Activated CD4-positive, CD25-positive, alpha-beta regulatory T cell treated with anti-CD3 and anti-CD28 coated beads, Interleukin-2, amount 50 U/mL, for 72 hours (primary cell): ENCODE results near the gene HIGD1B.

Experiments
- DNase-seq: peaks from one replicate; pipeline ENCODE4 v3.0.0; 2021

Gene HIGD1B

DNA sequence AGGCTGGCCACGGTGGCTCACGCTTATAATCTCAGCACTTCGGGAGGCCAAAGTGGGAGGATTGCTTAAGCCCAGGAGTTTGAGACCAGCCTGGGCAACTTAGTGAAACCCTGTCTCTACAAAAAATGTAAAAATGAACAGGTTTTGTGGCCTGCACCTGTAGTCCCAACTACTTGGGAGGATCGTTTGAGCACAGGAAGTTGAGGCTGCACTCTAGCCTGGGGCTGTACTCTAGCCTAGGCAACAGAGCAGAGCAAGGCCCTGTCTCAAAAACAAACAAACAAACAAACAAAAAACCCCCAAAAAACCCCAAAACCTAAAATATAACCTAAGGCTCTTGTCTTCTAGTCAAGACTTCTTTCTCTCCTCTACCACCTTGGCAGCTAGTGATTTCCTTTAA, 7.4 kb upstream of the HIGD1B start:
- no peak for DNase-seq

DNA sequence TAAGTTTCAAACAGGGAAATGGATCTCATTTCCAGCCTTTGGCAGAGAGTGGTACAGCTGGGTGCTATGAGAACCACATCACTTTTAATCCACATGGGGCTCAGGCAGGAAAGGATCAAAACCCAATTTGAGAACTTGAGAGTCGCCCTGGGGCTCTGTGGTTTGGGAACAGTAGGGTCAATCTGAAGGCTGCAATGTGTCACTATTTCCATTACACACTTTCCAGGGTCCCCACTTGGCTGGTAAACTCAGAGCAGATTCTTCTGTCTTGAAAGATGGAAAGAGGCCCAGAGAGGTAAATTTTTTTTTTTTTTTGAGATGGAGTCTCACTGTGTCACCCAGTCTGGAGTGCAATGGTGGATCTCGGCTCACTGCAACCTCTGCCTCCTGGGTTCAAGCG, 6.7 kb upstream of the HIGD1B start:
- no peak for DNase-seq

DNA sequence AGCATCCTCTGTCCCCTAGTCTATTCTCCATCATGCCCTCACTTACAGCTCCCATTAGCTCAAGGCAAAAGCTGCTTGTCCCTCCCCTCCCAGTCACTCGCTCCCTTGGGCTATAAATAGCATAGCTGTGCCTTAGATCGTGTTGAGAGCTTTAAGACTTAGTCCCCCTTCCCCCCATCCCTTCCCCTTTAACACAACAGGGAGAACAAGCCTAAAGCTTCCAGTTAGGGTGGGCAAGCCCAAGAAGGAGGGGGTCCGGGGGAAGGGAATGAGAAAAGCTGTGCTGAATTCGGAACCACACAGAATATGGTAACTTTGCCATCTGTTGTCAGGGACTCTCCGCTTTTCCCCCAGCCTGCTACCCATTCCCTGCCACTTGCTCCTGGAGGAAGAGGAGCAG, 4.9 kb upstream of the HIGD1B start:
- no peak for DNase-seq

DNA sequence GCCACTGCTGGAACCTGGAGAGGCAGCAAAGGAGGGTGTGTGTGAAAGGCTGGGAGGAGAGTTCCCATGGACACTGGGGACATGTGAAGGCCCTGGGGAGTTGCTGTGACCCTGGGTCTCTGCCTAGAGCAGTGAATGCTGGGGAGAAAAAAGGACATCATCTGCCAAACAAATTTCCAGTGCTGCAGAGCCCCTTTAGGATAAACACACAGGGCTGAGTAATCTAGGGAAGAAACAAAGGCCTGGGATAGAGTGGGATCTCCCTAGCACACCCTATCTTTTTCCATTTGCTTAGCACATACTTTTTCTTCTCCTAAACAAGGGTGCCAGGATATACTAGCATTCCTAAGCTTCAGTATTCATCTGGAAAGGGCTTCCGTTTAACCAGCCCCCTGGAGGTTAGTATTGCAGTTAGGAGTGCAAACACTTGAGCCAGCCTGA, 3.3 kb upstream of the HIGD1B start:
- DNase-seq, result no peak

DNA sequence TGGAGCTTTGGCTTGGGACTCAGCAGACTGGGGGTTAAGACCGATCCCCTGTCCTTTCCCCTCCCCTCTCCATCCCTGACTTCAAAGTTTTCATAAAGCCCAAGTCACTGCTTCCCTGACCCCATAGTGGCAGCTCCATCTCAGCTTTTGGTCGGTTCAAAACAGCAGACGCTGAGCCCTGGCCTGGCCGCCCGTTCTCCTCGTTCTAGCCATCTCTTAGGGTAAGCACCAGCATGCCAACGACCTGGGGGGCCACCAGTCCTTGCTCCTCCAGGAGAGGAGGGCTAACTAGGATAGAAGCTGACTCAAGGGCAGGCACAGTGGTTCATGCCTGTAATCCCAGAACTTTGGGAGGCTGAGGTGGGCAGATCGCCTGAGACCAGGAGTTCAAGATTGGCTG, 1.5 kb upstream of the HIGD1B start:
- no peak for DNase-seq

DNA sequence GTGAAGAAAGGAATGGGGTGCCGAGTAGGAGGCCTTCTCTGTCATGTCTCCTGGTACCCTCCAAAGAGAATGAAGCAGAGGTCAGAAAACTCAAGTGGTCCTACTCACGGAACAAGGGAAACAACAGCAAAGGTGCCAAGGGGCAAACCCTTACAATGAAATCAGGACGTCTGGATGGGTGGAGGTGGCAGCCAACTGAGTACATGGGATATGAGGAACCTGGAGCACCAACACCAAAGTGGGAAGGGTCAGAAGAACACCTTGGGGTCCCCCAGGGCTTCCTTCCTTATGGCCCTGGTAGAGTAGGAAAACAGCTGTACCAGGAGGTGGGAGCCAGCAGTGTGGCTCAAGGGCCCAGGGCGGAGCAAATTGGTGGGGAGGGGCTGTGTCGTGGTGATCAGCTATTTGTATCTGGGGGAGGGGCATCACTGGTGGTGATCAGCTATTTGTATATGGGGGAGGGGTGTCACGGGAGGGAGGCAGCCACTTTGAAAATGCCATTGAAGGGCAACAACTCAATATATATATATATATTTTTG, 643 bp downstream of the HIGD1B start:
- DNase-seq, result no peak

DNA sequence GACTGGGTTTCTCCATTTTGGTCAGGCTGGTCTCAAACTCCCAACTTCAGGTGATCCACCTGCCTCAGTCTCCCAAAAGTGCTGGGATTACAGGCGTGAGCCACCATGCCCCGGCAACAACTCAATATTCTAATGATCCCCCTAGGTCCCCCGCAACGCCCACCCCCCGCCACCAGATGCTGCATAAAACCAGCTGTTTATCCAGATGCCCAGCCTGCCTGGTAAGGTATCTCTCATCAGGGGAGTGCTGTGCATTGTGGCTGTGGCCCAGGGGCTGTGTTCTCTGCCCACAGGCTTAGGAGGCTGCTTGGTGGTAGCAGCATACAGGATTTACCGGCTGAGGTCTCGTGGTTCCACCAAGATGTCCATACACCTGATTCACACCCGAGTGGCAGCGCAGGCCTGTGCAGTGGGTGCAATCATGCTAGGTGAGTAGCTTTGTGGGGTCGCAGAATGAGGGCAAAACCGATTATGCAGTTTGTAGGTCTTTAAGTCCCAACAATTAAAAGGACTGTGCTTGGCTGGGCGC, 1.3 kb downstream of the HIGD1B start:
- no peak for DNase-seq

DNA sequence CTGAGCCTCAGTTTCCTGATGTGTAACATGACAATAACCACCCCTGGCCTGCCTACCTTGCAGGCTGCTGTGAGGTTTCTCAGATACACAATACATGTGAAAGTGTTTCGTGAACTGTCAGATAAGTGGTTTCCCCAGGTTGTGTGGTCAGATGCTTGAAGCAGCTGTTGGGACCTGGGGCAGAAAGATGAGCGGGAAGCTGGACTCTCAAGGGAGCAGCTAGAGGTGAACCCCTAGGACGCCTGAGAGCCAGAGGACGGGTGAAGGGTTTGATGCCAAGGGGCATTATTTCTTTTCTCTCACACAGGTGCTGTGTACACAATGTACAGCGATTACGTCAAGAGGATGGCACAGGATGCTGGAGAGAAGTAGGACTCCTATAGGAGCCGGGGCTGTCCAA, 2.3 kb downstream of the HIGD1B start:
- no peak for DNase-seq

DNA sequence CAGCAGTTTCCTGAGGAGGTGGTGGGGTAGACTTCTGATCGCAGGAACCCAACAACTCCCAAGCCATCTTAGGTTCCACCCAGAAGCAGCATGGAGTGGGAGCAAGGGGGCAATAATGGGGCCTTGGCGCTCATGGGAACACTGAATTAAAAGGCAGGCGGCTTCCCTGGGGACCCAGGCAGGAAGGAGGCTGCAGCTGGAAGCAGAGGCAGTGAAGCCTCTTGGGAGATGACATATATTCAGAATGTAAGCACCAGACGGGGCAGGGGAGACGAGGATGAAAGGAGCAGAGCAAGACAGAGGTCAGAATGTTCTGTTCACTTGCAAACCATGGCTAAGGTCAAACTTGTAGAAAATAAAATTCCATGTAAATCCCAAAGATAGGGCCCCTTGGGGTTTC, 2.9 kb downstream of the HIGD1B start:
- DNase-seq, result no peak

DNA sequence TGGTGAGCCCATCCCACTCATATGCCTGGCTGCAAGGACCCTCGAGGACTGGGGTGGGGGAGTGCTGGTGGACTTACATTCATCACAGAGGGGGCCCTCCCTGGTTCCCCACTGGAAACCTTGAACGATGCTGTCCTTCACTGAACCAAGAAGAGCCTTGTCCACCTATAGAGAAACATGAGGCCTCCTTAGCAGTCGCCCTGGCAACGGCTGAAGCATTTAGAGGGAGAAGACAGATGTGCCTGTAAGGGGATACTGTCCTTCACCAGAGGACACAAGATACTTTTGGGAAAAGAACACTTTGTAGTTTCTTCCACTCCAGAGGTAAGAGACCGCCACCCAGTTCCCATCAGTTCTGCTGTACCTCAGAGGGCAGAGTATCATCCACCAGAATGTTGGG, 6.5 kb downstream of the HIGD1B start:
- DNase-seq, result no peak

DNA sequence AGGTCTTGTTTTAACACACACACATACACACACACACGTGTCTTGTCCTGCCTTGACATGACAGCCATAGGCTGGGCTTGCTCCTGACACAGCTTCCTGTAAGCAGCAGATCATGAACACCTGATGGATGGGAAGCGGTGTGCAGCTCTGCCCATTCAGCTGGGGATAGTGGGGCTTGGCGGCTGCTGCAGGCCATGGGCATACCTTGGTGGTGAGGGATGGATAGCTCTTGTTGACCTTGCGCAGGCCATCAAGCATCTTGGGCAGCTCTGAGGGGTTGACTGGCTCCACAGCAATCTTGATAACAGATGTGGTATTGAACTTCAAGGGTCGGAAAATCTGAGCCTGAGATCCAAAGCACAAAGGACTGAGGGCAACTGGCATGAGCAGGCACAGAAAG, 12.0 kb downstream of the HIGD1B start:
- no peak for DNase-seq

DNA sequence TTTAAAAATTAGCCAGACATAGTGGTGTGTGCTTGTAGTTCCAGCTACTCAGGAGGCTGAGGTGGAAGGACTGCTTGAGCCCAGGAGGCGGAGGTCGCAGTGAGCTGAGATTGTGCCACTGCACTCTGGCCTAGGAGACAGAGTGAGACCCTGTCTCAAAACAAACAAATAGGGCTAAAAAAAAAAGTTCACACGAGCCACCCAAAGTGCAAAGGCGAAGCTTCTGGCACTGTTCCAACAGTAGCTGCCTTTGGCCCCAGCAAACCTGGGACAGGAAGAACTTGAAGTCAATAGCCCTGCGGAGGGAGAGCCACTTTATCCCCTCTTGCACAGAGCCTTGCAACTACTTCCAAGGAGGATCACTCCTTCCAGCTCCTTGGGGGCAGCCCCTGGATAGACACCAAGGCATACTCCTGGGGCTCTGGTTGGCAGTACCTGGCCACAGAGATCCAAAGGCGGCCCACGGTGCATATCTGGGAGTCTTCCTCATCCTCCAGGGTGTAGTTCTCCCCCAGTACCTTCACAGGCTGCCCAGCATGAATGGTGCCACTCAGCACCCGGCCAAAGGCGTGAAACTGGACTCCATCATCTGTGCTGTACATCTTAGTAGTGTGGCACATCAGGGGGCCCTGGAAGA, 14.7 kb downstream of the HIGD1B start:
- no peak for DNase-seq

DNA sequence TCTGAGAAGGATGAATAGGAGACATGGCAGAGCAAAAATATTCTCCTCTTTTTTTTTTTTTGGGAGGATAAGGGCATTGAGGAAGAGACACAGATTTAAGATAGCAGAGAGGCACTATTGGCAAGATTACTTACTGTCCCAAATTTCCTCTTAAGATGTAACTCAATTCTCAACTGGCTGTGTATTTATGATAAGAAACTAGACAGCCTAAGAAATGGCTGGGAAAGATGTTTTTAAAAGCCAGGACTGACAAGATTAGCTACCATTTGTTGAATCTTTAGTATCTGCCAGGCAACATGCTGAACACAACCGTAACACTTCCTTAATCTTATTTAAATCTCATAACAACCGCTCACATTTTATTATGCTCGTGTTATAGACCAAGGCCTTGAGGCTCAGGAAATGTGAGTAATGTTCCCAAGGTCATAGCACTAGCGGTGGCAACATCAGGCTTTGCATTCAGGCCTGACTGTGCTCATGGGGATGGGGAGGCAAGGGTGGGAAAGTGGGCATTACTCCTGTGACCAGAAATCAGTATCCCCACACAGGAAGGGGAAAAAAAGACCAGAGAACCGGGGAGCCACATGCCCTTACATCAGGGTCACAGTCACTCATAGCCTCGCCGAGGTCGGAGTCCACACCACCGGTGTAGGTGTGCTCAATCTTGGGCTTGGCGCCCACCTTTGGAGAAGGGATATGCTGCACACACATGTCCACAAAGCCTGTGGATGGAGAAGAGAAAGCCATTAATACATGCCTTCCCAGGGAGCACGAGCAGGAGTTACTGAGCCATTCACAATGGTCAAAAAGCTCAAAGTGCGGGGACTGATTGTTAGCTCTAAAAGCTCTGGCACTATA, 15.6 kb downstream of the HIGD1B start:
- DNase-seq, result no peak

DNA sequence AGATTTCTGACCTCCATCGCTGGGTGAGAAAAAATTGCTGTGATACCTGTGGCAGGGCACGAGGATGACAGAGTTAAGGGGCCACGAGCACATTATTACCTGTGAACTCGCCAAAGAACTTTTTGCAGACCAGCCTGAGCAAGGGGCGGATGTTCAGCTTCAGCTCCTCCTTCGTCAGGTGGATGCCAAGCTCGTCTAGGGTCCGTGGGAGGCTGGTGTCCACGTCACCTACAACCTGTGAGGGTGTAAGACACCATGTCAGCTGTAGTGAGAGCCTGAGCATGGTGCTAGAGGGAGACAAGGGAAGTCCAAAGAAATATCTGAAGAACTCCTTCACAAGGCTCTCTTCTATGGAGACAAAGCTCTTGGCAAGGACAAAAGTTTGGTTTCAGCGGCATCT, 17.1 kb downstream of the HIGD1B start:
- no peak for DNase-seq

DNA sequence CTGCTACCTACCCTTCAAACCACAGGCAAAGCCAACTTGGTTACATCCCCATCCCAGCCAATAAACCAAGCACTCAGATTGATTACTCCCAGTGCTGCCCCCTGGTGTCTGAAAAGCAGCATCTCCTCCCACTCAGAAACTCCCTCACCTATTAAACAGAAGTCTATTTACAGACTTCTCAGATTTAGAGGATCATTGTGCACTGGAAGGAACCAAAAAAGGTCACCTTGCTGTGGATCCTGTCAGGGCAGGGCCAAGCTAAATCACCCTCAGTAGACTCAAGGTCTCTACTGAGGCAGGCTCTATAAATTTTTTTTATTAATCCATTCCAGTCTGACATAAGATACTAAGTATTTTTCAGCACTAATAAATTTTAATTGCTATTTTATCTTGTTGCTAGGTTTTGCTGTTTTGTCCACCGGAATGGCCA, 17.6 kb downstream of the HIGD1B start:
- peak; percentile 65 for DNase-seq

DNA sequence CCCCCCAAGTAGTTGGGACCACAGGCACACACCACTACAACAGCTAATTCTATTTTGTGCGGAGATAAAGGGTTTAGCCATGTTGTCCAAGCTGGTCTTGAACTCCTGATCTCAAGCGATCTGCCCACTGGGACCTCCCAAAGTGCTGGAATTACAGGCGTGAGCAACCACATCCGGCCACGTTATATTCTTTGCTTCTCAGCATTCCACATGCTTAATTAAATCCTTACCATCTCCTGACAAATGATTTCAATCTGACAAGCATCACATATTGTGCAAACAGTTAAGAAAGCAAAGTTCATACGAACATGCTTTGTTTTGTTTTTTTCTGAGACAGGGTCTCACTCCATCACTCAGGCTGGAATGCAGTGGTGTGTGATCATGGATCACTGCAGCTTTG, 18.2 kb downstream of the HIGD1B start:
- DNase-seq, result no peak

DNA sequence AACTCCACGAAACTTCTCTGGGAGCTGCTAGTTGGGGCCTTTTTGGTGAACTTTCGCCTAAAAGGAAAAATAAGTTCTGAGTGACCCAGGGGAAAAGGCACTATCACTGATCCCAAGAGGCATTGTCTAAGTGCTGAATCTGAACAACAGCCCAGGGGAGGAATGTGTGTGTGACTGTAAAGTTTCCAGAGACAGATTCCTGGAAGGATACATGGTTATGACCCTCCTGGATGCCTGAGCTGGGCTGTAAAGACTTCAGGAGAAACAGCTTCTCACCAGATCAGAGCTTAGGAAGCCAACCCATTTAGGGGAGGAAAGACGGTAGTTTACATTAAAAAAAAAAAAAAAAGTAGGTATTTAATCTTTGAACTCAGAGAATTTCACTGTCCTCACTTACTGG, 20.2 kb downstream of the HIGD1B start:
- DNase-seq, result no peak

DNA sequence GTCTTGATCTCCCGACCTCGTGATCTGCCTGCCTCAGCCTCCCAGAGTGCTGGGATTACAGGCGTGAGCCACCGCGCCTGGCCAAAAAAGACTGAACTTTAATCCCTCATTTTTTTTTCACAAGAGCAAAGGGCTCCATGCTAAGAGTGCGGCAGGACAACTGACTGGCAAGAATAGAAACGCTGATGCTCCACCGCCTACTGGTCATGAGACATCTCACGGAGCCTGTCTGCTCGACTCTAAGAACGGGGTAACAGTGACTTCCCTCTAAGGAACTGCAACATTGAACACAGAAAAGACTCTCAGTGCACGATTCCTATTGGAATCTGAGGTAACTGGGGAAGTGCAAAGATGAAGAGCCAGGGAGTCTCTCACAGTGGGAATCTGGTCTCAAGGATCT, 23.9 kb downstream of the HIGD1B start:
- no peak for DNase-seq

DNA sequence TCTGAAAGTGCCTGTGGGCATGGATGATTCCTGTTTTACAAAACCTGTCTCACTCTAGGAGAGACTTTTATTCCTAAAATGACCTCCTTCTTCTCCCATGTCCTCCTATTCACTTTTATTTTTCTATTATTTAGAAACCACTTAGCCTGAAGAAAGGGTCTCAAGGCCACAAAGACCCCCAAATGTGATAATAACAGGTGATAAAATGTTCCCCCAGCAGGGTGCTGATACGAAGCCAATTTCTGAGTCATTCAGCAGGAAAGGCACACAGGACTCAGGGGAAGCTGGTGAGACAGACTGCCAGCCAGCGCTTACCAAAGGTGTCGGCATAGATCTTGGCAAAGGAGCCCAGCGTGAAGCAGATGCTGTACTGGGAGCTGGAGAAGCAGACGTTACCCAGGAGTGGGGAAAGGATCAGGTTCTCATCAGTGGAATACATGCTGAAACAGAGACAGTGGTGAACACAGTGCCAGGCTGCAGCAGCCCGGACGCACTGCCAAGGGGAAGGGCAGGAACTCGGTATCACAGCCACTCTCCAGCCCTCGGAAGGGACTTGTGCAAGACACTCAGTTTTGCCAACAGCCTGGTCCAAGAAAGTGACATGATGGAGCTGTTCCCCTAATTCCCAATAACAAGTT, 24.6 kb downstream of the HIGD1B start:
- no peak for DNase-seq

DNA sequence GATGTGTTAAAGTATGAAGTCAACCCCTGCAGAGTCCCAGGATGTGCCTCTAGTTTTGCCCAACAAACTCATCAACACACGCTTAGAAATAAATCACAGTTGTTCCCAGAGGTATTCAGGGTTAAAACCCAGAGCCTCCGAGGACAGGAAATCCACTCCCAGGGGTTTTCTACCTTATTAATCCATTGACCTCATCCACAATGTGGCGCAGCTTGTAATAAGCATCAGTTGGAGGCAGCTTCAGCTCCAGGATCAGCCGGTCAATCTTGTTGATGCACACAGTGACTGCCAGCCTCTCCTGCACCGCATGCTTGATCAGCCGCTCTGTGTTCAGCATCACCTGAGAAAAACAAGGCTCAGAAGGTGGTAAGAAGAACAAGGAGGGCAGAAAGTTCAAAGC, 28.1 kb downstream of the HIGD1B start:
- no peak for DNase-seq

DNA sequence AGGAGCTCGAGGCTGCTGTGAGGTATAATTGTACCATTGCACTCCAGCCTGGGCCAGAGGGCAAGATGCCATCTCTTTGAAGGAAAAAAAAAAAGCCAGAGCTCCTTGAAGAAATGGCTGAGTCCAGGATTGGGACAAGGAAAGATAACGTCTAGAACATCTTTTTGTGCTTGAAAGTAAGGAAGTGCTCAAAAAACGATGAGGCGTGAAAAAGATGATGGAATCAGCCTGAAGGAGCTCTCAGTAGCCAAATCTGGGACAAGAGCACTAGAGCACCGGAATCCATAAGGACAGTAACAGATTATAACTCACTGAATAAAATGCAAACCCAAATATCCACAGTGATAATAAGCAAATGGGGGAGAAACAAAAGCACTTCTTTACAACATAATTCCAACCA, 29.4 kb downstream of the HIGD1B start:
- DNase-seq, result no peak

DNA sequence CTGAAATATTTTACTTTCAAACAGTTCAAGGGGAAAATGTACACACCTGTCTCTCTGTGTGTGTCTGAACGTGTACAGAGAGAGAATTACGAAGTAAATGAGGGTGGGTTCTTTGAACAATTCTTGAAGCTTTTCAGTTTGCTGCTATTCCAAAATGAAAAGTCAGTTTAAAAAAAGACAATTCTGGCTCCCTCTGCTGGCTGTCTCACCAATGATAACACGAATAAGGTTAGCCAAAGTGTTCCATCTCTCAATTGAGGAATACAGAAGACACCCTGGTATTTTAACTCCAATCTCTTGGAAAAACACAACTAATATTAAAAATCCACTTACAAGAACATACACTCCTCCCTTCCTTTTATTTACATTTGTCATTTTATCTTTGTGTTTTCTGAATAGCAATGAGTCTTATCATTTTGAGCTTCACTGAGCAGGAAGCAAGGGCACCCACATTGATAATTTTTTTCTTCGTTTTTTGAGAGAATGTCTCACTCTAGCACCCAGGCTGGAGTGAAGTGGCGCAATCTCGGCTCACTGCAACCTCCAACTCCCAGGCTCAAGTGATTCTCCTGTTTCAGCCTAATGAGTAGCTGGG, 31.0 kb downstream of the HIGD1B start:
- DNase-seq, result no peak

DNA sequence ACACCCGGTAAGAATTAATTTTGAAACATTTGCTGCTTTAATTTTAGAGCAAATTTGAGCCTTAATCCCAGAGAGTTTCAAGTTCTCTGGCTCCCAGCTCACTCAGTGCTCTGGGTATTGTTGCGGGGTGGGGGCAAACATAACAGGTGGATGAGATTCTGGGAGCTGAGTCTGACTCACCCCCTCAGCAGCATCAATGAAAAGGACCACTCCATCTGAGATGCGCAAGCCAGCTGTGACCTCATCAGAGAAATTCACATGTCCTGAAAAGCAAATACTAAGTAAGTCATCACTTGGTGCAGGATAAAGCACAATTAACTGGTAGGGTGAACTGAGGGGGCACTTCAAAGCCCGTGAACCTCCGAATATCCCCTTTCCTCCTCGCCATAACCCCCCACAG, 31.7 kb downstream of the HIGD1B start:
- DNase-seq, result no peak
